Spinal cord (tissue), 10 donors: Measurements from ENCODE around the gene PDIA2. TPM values are rescaled to one million over a fixed set of nuclear protein-coding genes. Genes with fewer than 3 reads are reported as not detected.
"Not testable (repeated sequence)": the region's sequence is repeated elsewhere in the genome, so short reads cannot be mapped to it uniquely, and the experiment has no call there.

ENCODE experiments used
- DNase-seq, 6 donors: peaks; one replicate each; pipeline versions ENCODE4 v3.0.0 to v3.0.0-alpha.2; 2013 to 2015; ENCODE audit warnings: low spot score in 6 of 6, low read depth in 4 of 6
- H3K27ac ChIP-seq: one replicate; pipeline ENCODE4 v1.5.1; 2013; ENCODE audit warnings: low read depth, low read length, control low read depth
- H3K27me3 ChIP-seq: one replicate; pipeline ENCODE4 v1.6.1; 2013; ENCODE audit warnings: low read length; ENCODE audit not compliant: control insufficient read depth, insufficient read depth
- H3K36me3 ChIP-seq: one replicate; pipeline ENCODE4 v1.6.1; 2013; ENCODE audit warnings: low read length; ENCODE audit not compliant: control insufficient read depth, insufficient read depth
- H3K4me1 ChIP-seq: one replicate; pipeline ENCODE4 v1.6.1; 2013; ENCODE audit warnings: low read length; ENCODE audit not compliant: control insufficient read depth, insufficient read depth
- H3K4me3 ChIP-seq: one replicate; pipeline ENCODE4 v1.5.1; 2013; ENCODE audit warnings: low read depth, low read length, control low read depth
- H3K9me3 ChIP-seq: one replicate; pipeline ENCODE4 v1.6.1; 2013; ENCODE audit warnings: low read length; ENCODE audit not compliant: control insufficient read depth, insufficient read depth
- WGBS: methylation state at CpG from one replicate; pipeline ENCODE4 v1.1.5; 2013; ENCODE audit warnings: missing lambda C conversion rate; ENCODE audit not compliant: insufficient coverage; 5-methylcytosine and 5-hydroxymethylcytosine counted together
- polyA plus RNA-seq, 2 donors: library from polyadenylated mRNA; unstranded; fragments of 120-200 nt; gene quantifications; one replicate each; pipeline ENCODE4 v1.2.1, GENCODE V29; 2013; ENCODE audit not compliant: insufficient read length in 2 of 2
- total RNA-seq, 2 donors: library from RNA; depleted of rRNA in 1 of 2; stranded (reverse); fragments of 120-200 nt in 1 of 2; fragments of >200 nt in 1 of 2; gene quantifications; one replicate each; pipeline versions ENCODE4 v1.2.3 to v1.2.4, GENCODE V29; 2013 to 2014
- donor health status: healthy.

Gene PDIA2
- total and polyA plus RNA-seq, 4 donors: 8.0 to 38.4 (median 23.8) TPM

- H3K27me3 ChIP-seq: no peaks in the 10 kb centered on the region
- peaks cover 31% of the 10 kb centered on the region for H3K36me3 ChIP-seq
- no peaks in the 10 kb centered on the region for H3K9me3 ChIP-seq
- 83% methylated on average over 17 of the region's 17 CpGs for WGBS
- no peak overlapping the region for H3K27ac ChIP-seq
- H3K4me3 ChIP-seq: no peak overlapping the region
- no peak for DNase-seq
- H3K4me1 ChIP-seq: peaks cover 18% of the 10 kb centered on the region
These were observed 41.2 kb downstream of the PDIA2 start for GRCh38 chr16:324201-324450.

GRCh38 chr16:324451-325334 lies 41.7 kb downstream of the PDIA2 start:
- Histone ChIP-seq H3K36me3 (peaks cover 26% of the 10 kb centered on the region), H3K4me1 (peaks cover 18% of the 10 kb centered on the region), H3K9me3 (no peaks in the 10 kb centered on the region), H3K4me3 (no peak overlapping the region), H3K27me3 (no peaks in the 10 kb centered on the region), H3K27ac (no peak overlapping the region)
- 62% methylated on average over 51 of the region's 55 CpGs for WGBS
- no peak for DNase-seq

- no peak for DNase-seq
- H3K27me3 ChIP-seq: no peaks in the 10 kb centered on the region
- no peaks in the 10 kb centered on the region for H3K9me3 ChIP-seq
- H3K4me3 ChIP-seq: no peak overlapping the region
- H3K27ac ChIP-seq: no peak overlapping the region
- peaks cover 18% of the 10 kb centered on the region for H3K4me1 ChIP-seq
- H3K36me3 ChIP-seq: peaks cover 26% of the 10 kb centered on the region
- WGBS: 91% methylated on average over 20 of the region's 28 CpGs
These were observed 42.6 kb downstream of the PDIA2 start for GRCh38 chr16:325375-326145.

GRCh38 chr16:330741-331140 lies 47.8 kb downstream of the PDIA2 start:
- Histone ChIP-seq H3K27me3 (no peaks in the 10 kb centered on the region), H3K4me1 (peaks cover 28% of the 10 kb centered on the region), H3K27ac (peak overlapping the region; percentile 3), H3K4me3 (no peak overlapping the region), H3K9me3 (no peaks in the 10 kb centered on the region), H3K36me3 (peaks cover 5% of the 10 kb centered on the region)
- WGBS: 46% methylated on average over 1 of the region's 2 CpGs
- DNase-seq: peak in 1 of 6 donors; percentile 33

GRCh38 chr16:331181-331814 lies 48.3 kb downstream of the PDIA2 start:
- H3K27me3 ChIP-seq, H3K36me3 ChIP-seq, DNase-seq, H3K4me3 ChIP-seq, H3K27ac ChIP-seq, H3K9me3 ChIP-seq: not testable (repeated sequence)
- peaks cover 28% of the 10 kb centered on the region for H3K4me1 ChIP-seq
- WGBS: 72% methylated on average over 4 of the region's 6 CpGs

- no peak for DNase-seq
- Histone ChIP-seq H3K27me3 (no peaks in the 10 kb centered on the region), H3K27ac (no peak overlapping the region), H3K4me1 (peaks cover 22% of the 10 kb centered on the region), H3K36me3 (peaks cover 12% of the 10 kb centered on the region), H3K4me3 (no peak overlapping the region), H3K9me3 (no peaks in the 10 kb centered on the region)
- WGBS: 96% methylated on average over 3 of the region's 6 CpGs
These were observed 50.6 kb downstream of the PDIA2 start for GRCh38 chr16:333406-334094.

GRCh38 chr16:334164-334832 lies 51.3 kb downstream of the PDIA2 start:
- peaks cover 12% of the 10 kb centered on the region for H3K36me3 ChIP-seq
- peaks cover 21% of the 10 kb centered on the region for H3K4me1 ChIP-seq
- 100% methylated on average over 5 of the region's 5 CpGs for WGBS
- not testable (repeated sequence) for H3K27me3 ChIP-seq, H3K4me3 ChIP-seq, H3K9me3 ChIP-seq, DNase-seq, H3K27ac ChIP-seq

- WGBS: 93% methylated on average over 7 of the region's 11 CpGs
- H3K9me3 ChIP-seq, H3K27ac ChIP-seq, DNase-seq, H3K27me3 ChIP-seq, H3K4me3 ChIP-seq: not testable (repeated sequence)
- Histone ChIP-seq H3K4me1 (peaks cover 21% of the 10 kb centered on the region), H3K36me3 (peaks cover 13% of the 10 kb centered on the region)
These were observed 52.1 kb downstream of the PDIA2 start for GRCh38 chr16:334861-335632.
